Bronchial epithelial cell (primary cell): ENCODE measurements around the gene PHYHIPL. TPM values are rescaled to one million over a fixed set of nuclear protein-coding genes. Genes with fewer than 3 reads are reported as not detected.

Experiments used
- DNase-seq: peaks from one replicate; pipeline ENCODE4 v3.0.0-alpha.2; 2010; ENCODE audit warnings: low read depth
- FAIRE-seq: peaks from 2 replicates; lab custom pipeline; 2011; peaks lifted over from hg19 to GRCh38; lab: Jason Lieb, UNC
- H3K27me3 ChIP-seq: 2 replicates; pipeline ENCODE4 v1.5.1; 2011; ENCODE audit warnings: low read length; ENCODE audit not compliant: control insufficient read depth, insufficient read depth
- H3K36me3 ChIP-seq: 2 replicates; pipeline ENCODE4 v1.5.1; 2011; ENCODE audit warnings: low read length; ENCODE audit not compliant: control insufficient read depth, insufficient read depth
- H3K4me3 ChIP-seq: 2 replicates; pipeline ENCODE4 v1.5.1; 2011; ENCODE audit warnings: mild to moderate bottlenecking, low read depth, low read length, control low read depth
- CTCF ChIP-seq: IDR thresholded peaks from 2 replicates; pipeline ENCODE4 v1.5.1; 2011; ENCODE audit warnings: mild to moderate bottlenecking, moderate library complexity, low read length, control low read depth, inconsistent platforms; ENCODE audit not compliant: insufficient read depth, severe bottlenecking
- total RNA-seq: library from RNA; depleted of rRNA; stranded (reverse); fragments of >200 nt; gene quantifications from 2 replicates; pipeline ENCODE4 v1.2.1, GENCODE V29; 2014

The PHYHIPL gene
- total RNA-seq, 1 donor from 2014 or later = not detected

DNA sequence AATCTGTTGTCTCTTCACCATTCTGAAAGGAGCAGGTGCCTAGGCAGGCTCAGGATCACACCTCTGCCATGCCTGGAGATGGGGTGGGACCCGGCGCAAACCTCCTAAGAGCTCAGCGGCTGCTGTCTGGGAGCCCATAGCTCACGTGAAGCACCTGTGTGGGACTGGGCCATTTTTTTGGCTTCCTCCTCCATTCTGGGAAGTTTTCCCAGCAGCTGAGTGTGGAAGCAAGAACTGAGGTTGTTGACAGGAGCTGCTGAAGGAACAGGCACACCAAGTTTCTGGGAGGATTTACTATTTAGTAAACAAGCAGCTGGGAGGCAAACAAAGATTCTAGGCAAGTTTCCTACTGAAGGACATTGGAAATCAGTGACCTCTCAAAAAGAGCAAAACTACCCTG is 108.6 kb downstream of the PHYHIPL start:
- Histone ChIP-seq H3K27me3 (no peaks in the 10 kb centered on the region), H3K4me3 (no peak overlapping the region), H3K36me3 (no peaks in the 10 kb centered on the region)
- FAIRE-seq = no peak
- no peak for DNase-seq
- no peak for TF ChIP-seq CTCF

GRCh38 chr10:59285848-59286247 is 109.4 kb downstream of the PHYHIPL start:
- Histone ChIP-seq H3K36me3 (no peaks in the 10 kb centered on the region), H3K4me3 (no peak overlapping the region), H3K27me3 (no peaks in the 10 kb centered on the region)
- FAIRE-seq (no peak), DNase-seq (peak; percentile 29)
- TF ChIP-seq CTCF = no peak

- DNase-seq (no peak), FAIRE-seq (no peak)
- no peak for TF ChIP-seq CTCF
- no peaks in the 10 kb centered on the region for H3K36me3 ChIP-seq
- no peak overlapping the region for H3K4me3 ChIP-seq
- H3K27me3 ChIP-seq = no peaks in the 10 kb centered on the region
These were observed 111.3 kb downstream of the PHYHIPL start for GRCh38 chr10:59287587-59288255.

DNA sequence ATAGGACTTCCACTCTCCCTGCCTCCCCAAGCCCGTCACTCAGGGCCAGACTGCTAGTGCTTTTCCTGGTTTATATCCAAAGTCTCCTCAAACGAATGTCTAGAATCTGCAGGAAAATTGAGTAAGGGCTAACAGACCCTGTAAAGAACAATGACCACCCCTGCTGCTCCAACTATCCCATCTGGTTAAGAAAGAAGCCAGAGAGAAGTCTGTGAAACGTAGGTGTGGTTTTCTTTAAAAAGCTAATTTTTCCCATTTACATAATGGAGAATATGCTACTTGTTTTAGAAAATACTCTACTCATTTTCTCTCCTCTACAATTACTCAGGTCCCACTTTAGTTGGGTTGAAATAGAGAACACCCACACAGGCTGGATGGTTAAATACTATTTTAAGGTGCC is 113.4 kb downstream of the PHYHIPL start:
- H3K36me3 ChIP-seq = no peaks in the 10 kb centered on the region
- H3K4me3 ChIP-seq = no peak overlapping the region
- no peak for TF ChIP-seq CTCF
- no peaks in the 10 kb centered on the region for H3K27me3 ChIP-seq
- DNase-seq (no peak), FAIRE-seq (no peak)

DNA sequence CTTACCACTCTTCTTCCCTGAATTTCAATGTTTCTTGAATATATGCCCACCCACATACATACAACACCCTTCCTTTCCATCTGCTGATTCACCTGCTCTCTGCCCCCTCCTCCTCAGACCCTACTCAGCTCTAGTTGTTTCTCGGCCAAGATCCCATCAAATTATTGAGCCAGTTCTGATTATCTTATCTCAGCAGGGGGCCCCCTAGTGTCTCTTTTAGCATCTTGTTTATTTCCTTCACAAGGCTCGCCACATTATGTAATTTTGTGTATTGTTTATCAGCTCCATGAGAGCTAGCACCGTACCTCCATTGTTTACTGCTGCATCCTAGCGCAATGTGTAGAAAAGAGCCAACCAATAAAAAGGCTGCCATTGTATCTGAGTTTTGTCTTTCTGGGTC is 114.0 kb downstream of the PHYHIPL start:
- no peak for FAIRE-seq
- TF ChIP-seq CTCF = peak; percentile 22
- no peak for DNase-seq

More for the DNA sequence above, 114.0 kb downstream of the PHYHIPL start:
- no peak overlapping the region for H3K4me3 ChIP-seq
- H3K27me3 ChIP-seq = no peaks in the 10 kb centered on the region
- no peaks in the 10 kb centered on the region for H3K36me3 ChIP-seq

Other genes starting within 250 kb of the PHYHIPL start
- gene FAM13C, start 185.9 kb downstream of the PHYHIPL start, total RNA-seq = under 0.01 TPM in 1 of 2 replicates, not detected in the other